ENCODE data around the gene IFNGR2.

The IFNGR2 gene

GRCh38 chr21:33393348-33393747 lies 9.9 kb upstream of the IFNGR2 start:
- Histone ChIP-seq H3K4me1 (ENCODE audit: insufficient read depth, poor library complexity, severe bottlenecking) (no peaks in the 10 kb centered on the region), H3K9me3 (ENCODE audit: severe bottlenecking) (no peaks in the 10 kb centered on the region), H3K4me3 (ENCODE audit: severe bottlenecking) (no peak overlapping the region), H3K27ac (ENCODE audit: poor library complexity, severe bottlenecking) (no peak overlapping the region), H3K36me3 (ENCODE audit: low read depth) (no peaks in the 10 kb centered on the region), H3K27me3 (ENCODE audit: insufficient read depth, poor library complexity, severe bottlenecking) (no peaks in the 10 kb centered on the region)
- DNase-seq (ENCODE audit: low spot score) (no peak), ATAC-seq (ENCODE audit: low read depth) (no peak)
- TF ChIP-seq CTCF (IDR thresholded peaks at IDR 0.05; ENCODE audit: poor library complexity, severe bottlenecking), result no peak

- DNase-seq (ENCODE audit: low spot score), result no peak
- H3K27ac ChIP-seq (ENCODE audit: poor library complexity, severe bottlenecking), result no peak overlapping the region
These were observed 9.0 kb upstream of the IFNGR2 start for GRCh38 chr21:33394260-33394659.

GRCh38 chr21:33395891-33396331 lies 7.3 kb upstream of the IFNGR2 start:
- H3K9me3 ChIP-seq (ENCODE audit: severe bottlenecking), result no peaks in the 10 kb centered on the region
- H3K36me3 ChIP-seq (ENCODE audit: low read depth), result no peaks in the 10 kb centered on the region
- no peak overlapping the region for H3K4me3 ChIP-seq (ENCODE audit: severe bottlenecking)
- ATAC-seq (ENCODE audit: low read depth) (peak; percentile 49; the same call in 2 of the 3 replicates), DNase-seq (ENCODE audit: low spot score) (no peak)
- H3K4me1 ChIP-seq (ENCODE audit: insufficient read depth, poor library complexity, severe bottlenecking), result no peaks in the 10 kb centered on the region
- H3K27me3 ChIP-seq (ENCODE audit: insufficient read depth, poor library complexity, severe bottlenecking), result no peaks in the 10 kb centered on the region
- H3K27ac ChIP-seq (ENCODE audit: poor library complexity, severe bottlenecking), result no peak overlapping the region
- TF ChIP-seq CTCF (IDR thresholded peaks at IDR 0.05; ENCODE audit: poor library complexity, severe bottlenecking), result no peak

More at GRCh38 chr21:33394260-33394659, 9.0 kb upstream of the IFNGR2 start:
- no peaks in the 10 kb centered on the region for H3K27me3 ChIP-seq (ENCODE audit: insufficient read depth, poor library complexity, severe bottlenecking)
- no peak overlapping the region for H3K4me3 ChIP-seq (ENCODE audit: severe bottlenecking)
- H3K36me3 ChIP-seq (ENCODE audit: low read depth), result no peaks in the 10 kb centered on the region
- no peaks in the 10 kb centered on the region for H3K4me1 ChIP-seq (ENCODE audit: insufficient read depth, poor library complexity, severe bottlenecking)
- no peak for TF ChIP-seq CTCF (IDR thresholded peaks at IDR 0.05; ENCODE audit: poor library complexity, severe bottlenecking)
- no peaks in the 10 kb centered on the region for H3K9me3 ChIP-seq (ENCODE audit: severe bottlenecking)
- ATAC-seq (ENCODE audit: low read depth), result no peak

GRCh38 chr21:33396436-33396835 lies 6.8 kb upstream of the IFNGR2 start:
- DNase-seq (ENCODE audit: low spot score) (no peak), ATAC-seq (ENCODE audit: low read depth) (no peak)
- Histone ChIP-seq H3K27me3 (ENCODE audit: insufficient read depth, poor library complexity, severe bottlenecking) (no peaks in the 10 kb centered on the region), H3K9me3 (ENCODE audit: severe bottlenecking) (no peaks in the 10 kb centered on the region), H3K4me1 (ENCODE audit: insufficient read depth, poor library complexity, severe bottlenecking) (no peaks in the 10 kb centered on the region), H3K4me3 (ENCODE audit: severe bottlenecking) (no peak overlapping the region), H3K27ac (ENCODE audit: poor library complexity, severe bottlenecking) (no peak overlapping the region), H3K36me3 (ENCODE audit: low read depth) (no peaks in the 10 kb centered on the region)
- TF ChIP-seq CTCF (IDR thresholded peaks at IDR 0.05; ENCODE audit: poor library complexity, severe bottlenecking), result no peak

GRCh38 chr21:33396951-33397350 lies 6.3 kb upstream of the IFNGR2 start:
- no peak for DNase-seq (ENCODE audit: low spot score)
- Histone ChIP-seq H3K9me3 (ENCODE audit: severe bottlenecking) (no peaks in the 10 kb centered on the region), H3K36me3 (ENCODE audit: low read depth) (no peaks in the 10 kb centered on the region), H3K27ac (ENCODE audit: poor library complexity, severe bottlenecking) (no peak overlapping the region), H3K4me1 (ENCODE audit: insufficient read depth, poor library complexity, severe bottlenecking) (no peaks in the 10 kb centered on the region), H3K27me3 (ENCODE audit: insufficient read depth, poor library complexity, severe bottlenecking) (no peaks in the 10 kb centered on the region), H3K4me3 (ENCODE audit: severe bottlenecking) (no peak overlapping the region)
- no peak for TF ChIP-seq CTCF (IDR thresholded peaks at IDR 0.05; ENCODE audit: poor library complexity, severe bottlenecking)
- ATAC-seq (ENCODE audit: low read depth), result no peak

All from RWPE2 (cell line).